ENCODE measurements around the gene ZNF281.

- TF ChIP-seq TAF1 (IDR thresholded peaks at IDR 0.05; ENCODE audit: borderline replicate concordance, low read depth, low read length) (no peak), POLR2A (IDR thresholded peaks at IDR 0.05; ENCODE audit: low read depth, low read length) (no peak), POLR2AphosphoS5 (IDR thresholded peaks at IDR 0.05; ENCODE audit: low read depth, low read length) (no peak)
These were observed 18.8 kb upstream of the ZNF281 start for GRCh38 chr1:200428482-200429205.
